NCI-H1048 (cell line): ENCODE results near the gene SRSF10.
"Not testable (repeated sequence)": the region's sequence is repeated elsewhere in the genome, so short reads cannot be mapped to it uniquely, and the experiment has no call there.

Experiments
- DNase-seq: peaks from one replicate; lab custom pipeline; 2025; lab: John Stamatoyannopoulos, UW

Gene SRSF10

GRCh38 chr1:23997812-23998211, 17.7 kb upstream of the SRSF10 start:
- DNase-seq = no peak

DNA sequence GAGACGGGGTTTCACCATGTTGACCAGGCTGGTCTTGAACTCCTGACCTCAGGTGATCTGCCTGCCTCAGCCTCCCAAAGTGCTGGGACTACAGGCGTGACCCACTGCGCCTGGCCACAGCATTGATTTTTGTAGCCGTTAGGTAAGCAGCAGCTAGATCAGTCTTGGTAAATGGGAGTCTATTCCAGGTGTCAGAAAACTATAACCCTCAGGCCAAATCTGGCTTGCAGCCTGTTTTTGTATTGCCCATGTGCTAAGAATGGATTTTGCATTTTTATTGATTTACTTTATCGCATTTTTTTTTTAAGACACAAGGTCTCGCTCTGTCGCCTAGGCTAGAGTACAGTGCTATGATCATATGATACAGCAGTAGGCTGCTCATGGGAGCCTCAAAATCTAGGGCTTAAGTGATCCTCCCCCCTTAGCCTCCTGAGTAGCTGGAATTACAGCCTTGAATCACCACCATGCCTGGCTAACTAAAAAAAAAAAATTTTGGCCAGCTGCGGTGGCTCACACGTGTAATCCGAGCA, 16.6 kb upstream of the SRSF10 start:
- DNase-seq = no peak

DNA sequence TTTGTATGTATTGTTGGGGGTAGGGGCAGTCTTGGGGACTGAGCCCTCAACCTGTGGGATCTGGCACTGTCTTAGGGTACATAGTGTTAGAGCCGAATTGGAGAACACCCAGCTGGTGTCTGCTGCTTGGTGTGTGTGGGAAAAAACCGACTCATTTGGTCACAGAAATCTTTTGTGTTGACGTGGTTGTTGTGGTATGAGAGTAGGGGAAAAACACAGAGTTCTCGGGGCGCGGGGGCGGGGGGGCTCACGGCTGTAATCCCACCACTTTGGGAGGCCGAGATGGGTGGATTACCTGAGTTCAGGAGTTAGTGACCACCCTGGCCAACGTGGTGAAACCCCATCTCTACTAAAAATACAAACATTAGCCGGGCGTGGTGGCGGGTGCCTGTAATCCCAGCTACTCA, 15.3 kb upstream of the SRSF10 start:
- no peak for DNase-seq

DNA sequence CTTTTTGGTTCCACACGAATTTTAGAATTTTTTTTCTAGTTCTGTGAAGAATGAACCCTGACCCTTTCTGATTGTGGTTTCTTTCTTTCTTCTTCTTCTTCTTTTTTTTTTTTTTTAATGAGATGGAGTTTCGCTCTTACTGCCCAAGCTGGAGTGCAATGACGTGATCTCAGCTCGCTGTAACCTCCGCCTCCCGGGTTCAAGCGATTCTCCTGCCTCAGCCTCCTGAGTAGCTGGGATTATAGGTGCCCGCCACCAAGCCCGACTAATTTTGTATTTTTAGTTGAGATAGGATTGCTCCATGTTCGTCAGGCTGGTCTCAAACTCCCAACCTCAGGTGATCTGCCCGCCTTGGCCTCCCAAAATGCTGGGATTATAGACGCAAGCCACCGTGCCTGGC, 11.9 kb upstream of the SRSF10 start:
- DNase-seq = not testable (repeated sequence)

DNA sequence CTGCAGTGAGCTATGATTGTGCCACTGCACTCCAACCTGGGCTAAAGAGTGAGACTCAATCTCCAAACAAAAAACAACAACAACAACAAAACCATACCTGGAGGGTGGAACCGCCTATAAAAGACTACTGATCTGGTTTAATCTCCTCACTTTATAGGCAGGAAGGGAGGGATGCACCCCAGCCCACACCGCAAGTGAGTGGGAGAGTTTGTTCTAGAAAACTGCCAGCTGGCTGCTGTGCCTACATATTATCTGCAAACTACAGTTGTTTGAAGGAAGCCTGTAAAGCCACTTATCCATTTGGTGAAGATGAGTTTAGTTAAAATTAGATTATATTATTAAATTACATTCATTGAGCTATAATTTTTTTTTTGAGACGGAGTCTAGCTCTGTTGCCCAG, 9.1 kb upstream of the SRSF10 start:
- DNase-seq = no peak

DNA sequence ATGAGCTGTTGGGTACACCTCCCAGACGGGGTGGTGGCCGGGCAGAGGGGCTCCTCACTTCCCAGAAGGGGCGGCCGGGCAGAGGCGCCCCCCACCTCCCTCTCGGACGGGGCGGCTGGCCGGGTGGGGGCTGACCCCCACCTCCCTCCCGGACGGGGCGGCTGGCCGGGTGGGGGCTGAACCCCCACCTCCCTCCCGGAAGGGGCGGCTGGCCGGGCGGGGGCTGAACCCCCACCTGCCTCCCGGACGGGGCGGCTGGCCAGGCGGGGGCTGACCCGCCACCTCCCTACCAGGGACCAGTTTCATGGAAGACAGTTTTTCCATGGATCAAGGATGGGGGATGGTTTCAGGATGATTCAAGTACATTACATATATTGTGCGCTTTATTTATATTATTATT, 6.9 kb upstream of the SRSF10 start:
- not testable (repeated sequence) for DNase-seq

- DNase-seq = no peak
Measured at GRCh38 chr1:23984417-23985186, 4.5 kb upstream of the SRSF10 start.

- DNase-seq = no peak
Measured at GRCh38 chr1:23980728-23981070, 572 bp upstream of the SRSF10 start.

- no peak for DNase-seq
Measured at GRCh38 chr1:23979387-23979880, 693 bp downstream of the SRSF10 start.

- DNase-seq = no peak
Measured at GRCh38 chr1:23978805-23979204, 1.3 kb downstream of the SRSF10 start.

- DNase-seq = no peak
Measured at GRCh38 chr1:23977854-23978191, 2.3 kb downstream of the SRSF10 start.

GRCh38 chr1:23977187-23977853, 2.8 kb downstream of the SRSF10 start:
- DNase-seq = no peak

- no peak for DNase-seq
Measured at GRCh38 chr1:23967871-23968270, 12.3 kb downstream of the SRSF10 start.

DNA sequence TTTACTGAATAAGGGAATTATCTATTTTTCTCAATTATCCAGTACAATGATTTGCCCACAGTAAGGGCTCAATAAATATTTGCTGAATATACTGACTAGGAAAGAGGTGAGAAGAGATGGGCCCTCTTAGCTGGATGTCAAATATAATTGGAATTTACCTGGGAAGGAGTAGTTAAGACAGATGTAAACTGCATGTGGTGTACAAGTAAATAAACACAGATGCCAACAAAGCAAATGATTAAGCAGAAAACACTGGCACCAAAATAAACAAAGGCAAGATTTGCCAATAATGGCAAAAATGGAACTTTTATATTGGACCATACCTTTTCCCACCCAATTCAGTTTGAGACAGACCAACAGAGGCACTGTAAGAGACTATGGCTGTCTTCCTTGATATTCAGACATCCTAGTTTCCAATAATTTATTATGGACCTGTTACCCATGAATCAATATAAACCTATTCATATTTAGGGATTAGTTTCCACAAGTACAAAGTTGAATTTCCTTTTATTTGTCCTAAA, 13.1 kb downstream of the SRSF10 start:
- DNase-seq = no peak

DNA sequence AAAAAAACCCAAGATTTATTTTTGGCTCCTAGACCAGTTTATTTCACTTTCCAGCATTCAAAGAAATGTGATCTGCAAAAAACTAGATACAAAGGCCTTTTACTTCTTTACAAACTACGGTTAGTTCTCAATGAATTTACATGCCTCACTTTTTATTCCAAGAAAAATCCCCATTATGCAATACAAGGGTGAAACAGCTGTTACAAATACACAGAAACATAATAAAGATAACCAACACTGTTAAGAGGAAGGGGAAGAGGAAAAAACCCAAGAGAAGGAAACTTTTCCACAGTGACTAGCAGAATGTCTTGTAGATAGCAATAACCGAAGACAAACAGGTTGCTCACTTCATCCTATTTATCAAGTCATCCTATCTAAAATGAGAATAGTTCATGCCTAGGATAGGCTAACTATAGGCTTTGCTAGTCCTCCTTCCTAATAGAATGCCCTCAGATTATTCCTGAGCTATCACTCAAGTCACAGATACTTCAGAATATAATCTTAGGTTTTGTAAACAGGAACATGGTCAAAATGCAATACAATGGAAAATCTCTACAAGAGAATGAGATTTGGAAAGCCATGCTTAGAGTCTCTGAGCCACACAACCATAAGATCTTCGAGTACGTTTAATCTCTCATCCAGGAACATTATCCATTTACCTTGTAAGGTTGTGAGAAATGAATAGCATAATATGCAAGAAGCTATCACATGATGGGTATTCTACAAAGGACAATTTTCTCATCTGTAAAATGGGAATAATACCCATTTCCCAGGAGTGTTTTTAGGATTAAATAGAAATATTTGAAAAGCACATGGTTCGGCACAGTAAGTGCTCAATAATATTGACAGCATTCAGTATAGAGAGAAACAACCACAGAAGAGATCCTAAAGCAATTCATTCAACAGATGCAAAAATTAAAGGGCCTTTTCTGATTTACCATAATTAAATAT, 15.1 kb downstream of the SRSF10 start:
- no peak for DNase-seq

GRCh38 chr1:23964235-23964668, 15.9 kb downstream of the SRSF10 start:
- no peak for DNase-seq

- no peak for DNase-seq
Measured at GRCh38 chr1:23963617-23964234, 16.4 kb downstream of the SRSF10 start.

- DNase-seq = no peak
Measured at GRCh38 chr1:23960291-23961020, 19.7 kb downstream of the SRSF10 start.

DNA sequence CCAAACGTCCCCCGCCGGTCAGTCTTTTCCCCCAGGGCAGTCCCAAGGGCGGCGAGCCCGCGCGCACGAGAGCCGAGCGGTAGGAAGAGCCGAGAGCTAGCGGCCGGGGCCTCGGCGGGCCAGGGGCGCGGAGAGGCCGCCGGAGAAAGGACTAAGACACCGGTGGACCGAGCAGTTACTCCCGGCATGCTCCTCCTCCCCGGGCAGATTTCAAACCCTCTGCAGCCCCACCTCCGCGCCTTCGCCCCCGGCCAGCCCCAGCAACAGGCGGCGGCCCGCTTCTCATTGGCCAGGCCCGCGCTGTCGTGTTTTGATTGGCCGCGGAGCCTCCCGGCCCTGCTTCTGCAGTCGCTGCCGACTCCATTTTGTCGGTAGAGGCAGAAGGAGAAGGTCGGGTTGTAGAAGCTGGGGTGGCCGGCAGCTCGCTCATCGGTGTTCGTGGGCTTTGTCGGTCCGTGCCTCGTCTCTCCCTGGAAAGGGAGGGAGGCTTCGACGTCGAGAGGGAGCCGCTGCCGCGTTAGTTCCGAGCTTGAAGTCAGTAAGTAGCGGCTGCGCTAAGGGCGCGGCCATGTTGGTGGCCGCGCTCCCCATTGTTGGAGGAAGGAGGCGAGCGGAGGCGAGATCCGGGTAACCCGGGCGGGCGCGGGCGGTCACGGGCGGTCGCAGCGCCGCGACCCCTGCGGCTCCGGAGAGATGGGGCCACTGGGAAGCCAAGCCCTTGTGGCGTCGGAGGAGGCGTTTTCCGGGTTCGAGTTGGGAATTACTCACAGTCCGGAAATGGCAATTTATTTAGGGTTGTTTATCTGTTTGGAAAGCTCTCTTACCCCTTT, 20.5 kb downstream of the SRSF10 start, which contains the start of gene PNRC2:
TSS of gene PNRC2 (plus strand) at position 368 of the 830 bp plus-strand sequence. CDS start 1,630 bp downstream, outside the sequence.
- DNase-seq = peak; percentile 92
